HG02759 (cell line): ENCODE measurements around the gene SUFU.
"Not testable (repeated sequence)": the region's sequence is repeated elsewhere in the genome, so short reads cannot be mapped to it uniquely, and the experiment has no call there.

ENCODE experiments used
- ATAC-seq: cut with Tn5 transposase; IDR thresholded peaks from one replicate; pipeline ENCODE4 v1.9.1; 2021; ENCODE audit warnings: mild to moderate bottlenecking, moderate library complexity; ENCODE audit not compliant: unreplicated experiment

The SUFU gene

GRCh38 chr10:102667411-102667810 lies 163.6 kb downstream of the SUFU start:
- not testable (repeated sequence) for ATAC-seq

GRCh38 chr10:102668326-102669107 lies 164.7 kb downstream of the SUFU start:
- ATAC-seq, result no peak

- ATAC-seq, result no peak
Observed at GRCh38 chr10:102669206-102670064, 165.7 kb downstream of the SUFU start.

GRCh38 chr10:102670065-102670670 lies 166.4 kb downstream of the SUFU start:
- ATAC-seq, result no peak

- ATAC-seq, result no peak
Observed at GRCh38 chr10:102670871-102671434, 167.2 kb downstream of the SUFU start.

- ATAC-seq, result no peak
Observed at GRCh38 chr10:102673236-102673818, 169.6 kb downstream of the SUFU start.

GRCh38 chr10:102673819-102674511 lies 170.2 kb downstream of the SUFU start:
- no peak for ATAC-seq

GRCh38 chr10:102674566-102674965 lies 170.8 kb downstream of the SUFU start:
- ATAC-seq, result no peak

- ATAC-seq, result no peak
Observed at GRCh38 chr10:102675011-102675665, 171.4 kb downstream of the SUFU start.

GRCh38 chr10:102675666-102676533 lies 172.1 kb downstream of the SUFU start:
- ATAC-seq, result no peak

GRCh38 chr10:102676534-102677315 lies 173.0 kb downstream of the SUFU start:
- ATAC-seq, result no peak

GRCh38 chr10:102677331-102678067 lies 173.7 kb downstream of the SUFU start:
- ATAC-seq, result no peak

GRCh38 chr10:102678068-102678400 lies 174.3 kb downstream of the SUFU start:
- ATAC-seq, result no peak

GRCh38 chr10:102678842-102679289 lies 175.1 kb downstream of the SUFU start:
- no peak for ATAC-seq

GRCh38 chr10:102679596-102679995 lies 175.8 kb downstream of the SUFU start:
- ATAC-seq, result no peak

- no peak for ATAC-seq
Observed at GRCh38 chr10:102681696-102682095, 177.9 kb downstream of the SUFU start.

- no peak for ATAC-seq
Observed at GRCh38 chr10:102682416-102682815, 178.6 kb downstream of the SUFU start.
